HCT116 (cell line): ENCODE data around the gene SIK3. TPM values are rescaled to one million over a fixed set of nuclear protein-coding genes. Genes with fewer than 3 reads are reported as not detected.

Experiments used
- ATAC-seq: fragments of 200-7000 bp; cut with Tn5 transposase; 2 replicates; pipeline ENCODE4 v1.9.1; 2020; ENCODE audit warnings: mild to moderate bottlenecking, moderate library complexity
- BruUV-seq: library from RNA; stranded (reverse); fragments of 400-500 nt; replicated peaks from 2 replicates; lab custom pipeline; 2021; lab: Mats Ljungman, UMichigan
- CTCF ChIA-PET: fragments of 300-600 bp; sonication (Branson Sonifier 250); formaldehyde crosslinking; loops from one replicate; lab custom pipeline; 2021; ENCODE audit warnings: antibody characterized with exemption; lab: Charles Lee
- POLR2A ChIA-PET: fragments of 300-600, 350-600 bp; sonication (Branson Sonifier 250); formaldehyde crosslinking; loops from one replicate; lab custom pipeline; 2021; ENCODE audit warnings: antibody characterized with exemption; lab: Charles Lee
- RAD21 ChIA-PET, 2 experiments: fragments of 300-600 bp; sonication (Branson Sonifier 250); formaldehyde crosslinking; loops; one replicate each; lab custom pipeline; 2023; ENCODE audit warnings: low total read pairs in 2 of 2; ENCODE audit not compliant: uncharacterized antibody in 2 of 2, unreplicated experiment in 2 of 2, low non-redundant PET in 1 of 2; lab: Charles Lee
- DNase-seq: peaks from one replicate; pipeline ENCODE4 v3.0.0-alpha.2; 2010; ENCODE audit warnings: low read depth, low spot score
- H2AFZ ChIP-seq: fragments of 200-600 bp; shearing (Covaris generic), sonication (generic); 2 replicates; pipeline ENCODE4 v1.6.1; 2017; ENCODE audit warnings: low read depth, mixed run types, mixed read lengths, antibody characterized with exemption, low read length; ENCODE audit not compliant: poor library complexity, severe bottlenecking
- H3K27ac ChIP-seq: 2 replicates; pipeline ENCODE4 v1.5.1; 2012; ENCODE audit warnings: low read depth, low read length
- H3K27me3 ChIP-seq: fragments of 200-600 bp; sonication (generic); 2 replicates; pipeline ENCODE4 v1.6.1; 2016; ENCODE audit warnings: mixed run types, low read length, mixed read lengths; ENCODE audit not compliant: insufficient read depth
- H3K36me3 ChIP-seq, 2 experiments: fragments of 200-500 bp in 1 of 2; fragments of 200-600 bp in 1 of 2; sonication (Bioruptor generic) in 1 of 2; sonication (generic) in 1 of 2; 2 replicates each; pipeline versions ENCODE4 v1.5.1 to v1.6.1; 2014 to 2016; ENCODE audit warnings: low read length in 2 of 2, inconsistent platforms in 1 of 2, mixed read lengths in 1 of 2, mixed run types in 1 of 2; ENCODE audit not compliant: insufficient read depth in 2 of 2, control insufficient read depth in 1 of 2
- H3K4me1 ChIP-seq, 2 experiments: fragments of 200-600 bp in 1 of 2; sonication (generic) in 1 of 2; 2 replicates each; pipeline versions ENCODE4 v1.5.1 to v1.6.1; 2012 to 2017; ENCODE audit warnings: low read length in 2 of 2, inconsistent platforms in 1 of 2, mild to moderate bottlenecking in 1 of 2, mixed read lengths in 1 of 2, mixed run types in 1 of 2, moderate library complexity in 1 of 2; ENCODE audit not compliant: insufficient read depth in 2 of 2, control insufficient read depth in 1 of 2
- H3K4me2 ChIP-seq: fragments of 200-600 bp; sonication (generic); 2 replicates; pipeline ENCODE4 v1.6.1; 2017; ENCODE audit warnings: mixed run types, low read length, mixed read lengths
- H3K4me3 ChIP-seq, 2 experiments: fragments of 200-600 bp in 1 of 2; sonication (generic) in 1 of 2; replicated peaks in 1 of 2; 2 replicates each; pipeline ENCODE4 v1.5.1; 2011 to 2016; ENCODE audit warnings: low read length in 2 of 2, control low read depth in 1 of 2, low read depth in 1 of 2, mild to moderate bottlenecking in 1 of 2, mixed read lengths in 1 of 2, mixed run types in 1 of 2
- H3K79me2 ChIP-seq: fragments of 200-600 bp; sonication (generic); 2 replicates; pipeline ENCODE4 v1.6.1; 2017; ENCODE audit warnings: mild to moderate bottlenecking, mixed run types, low read length, moderate library complexity, mixed read lengths; ENCODE audit not compliant: insufficient read depth
- H3K9ac ChIP-seq: fragments of 200-600 bp; sonication (generic); 2 replicates; pipeline ENCODE4 v1.6.1; 2016; ENCODE audit warnings: low read length, mixed read lengths
- H3K9me2 ChIP-seq: fragments of 200-600 bp; sonication (generic), shearing (Covaris generic); 2 replicates; pipeline ENCODE4 v1.6.1; 2017; ENCODE audit warnings: mixed run types, mild to moderate bottlenecking, moderate library complexity; ENCODE audit not compliant: insufficient read depth
- H3K9me3 ChIP-seq, 2 experiments: fragments of 200-500 bp in 1 of 2; fragments of 200-600 bp in 1 of 2; sonication (Bioruptor generic) in 1 of 2; sonication (generic) in 1 of 2; 2 replicates each; pipeline ENCODE4 v1.6.1; 2014 to 2017; ENCODE audit warnings: low read length in 2 of 2, mixed read lengths in 2 of 2, inconsistent platforms in 1 of 2, low read depth in 1 of 2, mild to moderate bottlenecking in 1 of 2, mixed run types in 1 of 2, moderate library complexity in 1 of 2; ENCODE audit not compliant: control insufficient read depth in 1 of 2, insufficient read depth in 1 of 2
- H4K20me1 ChIP-seq: fragments of 200-600 bp; sonication (generic), shearing (Covaris generic); 2 replicates; pipeline ENCODE4 v1.6.1; 2017; ENCODE audit warnings: mixed run types, mild to moderate bottlenecking, moderate library complexity; ENCODE audit not compliant: insufficient read depth
- CBX3 ChIP-seq: IDR thresholded peaks from 2 replicates; pipeline ENCODE4 v1.6.1; 2012; ENCODE audit warnings: low read depth
- EZH2phosphoT487 ChIP-seq: fragments of 200-600 bp; IDR thresholded peaks from 2 replicates; pipeline ENCODE4 v1.6.1; 2018; ENCODE audit warnings: antibody characterized with exemption, borderline replicate concordance
- SIN3A ChIP-seq: IDR thresholded peaks from 2 replicates; pipeline ENCODE4 v1.6.1; 2012; ENCODE audit warnings: low read depth
- SRF ChIP-seq: IDR thresholded peaks from 2 replicates; pipeline ENCODE4 v1.6.1; 2012; ENCODE audit warnings: low read depth
- TCF7L2 ChIP-seq: IDR thresholded peaks from 2 replicates; pipeline ENCODE4 v1.7.0; 2011; ENCODE audit warnings: borderline replicate concordance, inconsistent platforms; ENCODE audit not compliant: insufficient read depth, insufficient read length; ENCODE audit errors: extremely low read depth
- ZFX ChIP-seq: fragments of 450-650 bp; IDR thresholded peaks from 2 replicates; pipeline ENCODE4 v1.6.1; 2017
- intact Hi-C: fragments of 100-400 bp; cut with micrococcal nuclease; formaldehyde crosslinking; loops from 2 replicates; pipeline ENCODE4 v1.10.0; 2022
- total RNA-seq: library from RNA; stranded (reverse); gene quantifications from one replicate; pipeline ENCODE4 v1.2.1, GENCODE V29; 2021; ENCODE audit not compliant: unreplicated experiment
- TF ChIP-seq, protein P1 (sequence below): IDR thresholded peaks from 2 replicates; pipeline ENCODE4 v1.6.1; 2012
- TF ChIP-seq, protein P2 (sequence below), 3 experiments: fragments of 200-600 bp in 1 of 3; sonication (generic) in 1 of 3; IDR thresholded peaks in 2 of 3; conservative IDR thresholded peaks in 1 of 3; 2 replicates each; pipeline ENCODE4 v1.5.1; 2012 to 2017; ENCODE audit warnings: low read depth in 2 of 3, low read length in 2 of 3, antibody characterized with exemption in 1 of 3, borderline replicate concordance in 1 of 3, control low read depth in 1 of 3, mild to moderate bottlenecking in 1 of 3, mixed read lengths in 1 of 3, mixed run types in 1 of 3, moderate library complexity in 1 of 3; ENCODE audit not compliant: insufficient read depth in 1 of 3
- TF ChIP-seq, protein P3 (sequence below): IDR thresholded peaks from 2 replicates; pipeline ENCODE4 v1.6.1; 2012; ENCODE audit warnings: low read depth

Gene SIK3
- total RNA-seq, 1 experiment from 2014 or later: 21.0 TPM

DNA sequence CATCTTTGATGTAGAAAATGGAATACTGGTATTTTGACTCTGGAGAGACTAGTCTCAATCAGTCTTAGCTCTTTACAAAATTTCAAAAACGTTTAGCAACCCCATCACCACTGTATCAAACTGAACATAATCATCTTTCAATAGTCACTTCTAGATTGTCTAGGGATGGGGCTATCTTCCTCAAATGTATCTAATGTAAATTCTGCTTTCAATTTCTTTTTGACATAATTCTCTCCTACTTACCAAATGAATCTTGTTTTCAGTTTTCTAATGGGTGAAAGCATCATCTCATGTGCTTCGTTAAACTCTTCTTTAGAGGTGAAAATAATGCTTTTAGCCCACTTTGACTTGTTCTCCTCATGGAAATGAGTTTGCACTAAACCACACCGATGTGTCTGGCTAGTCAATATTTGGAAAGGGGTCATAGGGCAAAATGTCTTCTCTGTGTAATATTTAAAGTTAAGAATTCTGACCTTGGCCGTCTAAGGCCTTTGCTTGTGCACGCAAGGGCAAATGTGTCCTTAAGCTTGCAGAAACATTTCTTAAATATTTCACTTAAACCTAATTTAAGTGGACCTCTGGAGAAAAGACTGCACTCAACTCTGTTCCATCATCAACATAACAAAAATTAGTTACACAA lies 5.2 kb downstream of the SIK3 start:
- DNase-seq (no peak), ATAC-seq (no peak)
- BruUV-seq: TSS peak; percentile 1
- peaks cover 95% of the 10 kb centered on the region for H3K79me2 ChIP-seq
- H3K27ac ChIP-seq: no peak overlapping the region
- H2AFZ ChIP-seq: no peak overlapping the region
- H3K4me3 ChIP-seq: no peak overlapping the region
- intact Hi-C loops: no loop called here
- ChIA-PET RAD21 (no interaction called here), CTCF (no interaction called here), POLR2A (no interaction called here)
- H3K4me2 ChIP-seq: no peak overlapping the region
- 0 out of 2 replicates have a peak, but pooled peaks cover 9% of the 10 kb centered on the region for H4K20me1 ChIP-seq
- no peaks in the 10 kb centered on the region for H3K9me3 ChIP-seq
- no peaks in the 10 kb centered on the region for H3K9me2 ChIP-seq
- peaks cover 17 to 52% of the 10 kb centered on the region in 2 experiments for H3K4me1 ChIP-seq
- no peaks in the 10 kb centered on the region for H3K27me3 ChIP-seq
- H3K9ac ChIP-seq: no peak overlapping the region
- no peaks in the 10 kb centered on the region for H3K36me3 ChIP-seq
- TF ChIP-seq, protein P1, sequence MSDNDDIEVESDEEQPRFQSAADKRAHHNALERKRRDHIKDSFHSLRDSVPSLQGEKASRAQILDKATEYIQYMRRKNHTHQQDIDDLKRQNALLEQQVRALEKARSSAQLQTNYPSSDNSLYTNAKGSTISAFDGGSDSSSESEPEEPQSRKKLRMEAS: no peak
- TF ChIP-seq SIN3A (no peak), SRF (no peak), CBX3 (no peak), EZH2phosphoT487 (no peak), TCF7L2 (no peak), ZFX (no peak)
- TF ChIP-seq, protein P2, sequence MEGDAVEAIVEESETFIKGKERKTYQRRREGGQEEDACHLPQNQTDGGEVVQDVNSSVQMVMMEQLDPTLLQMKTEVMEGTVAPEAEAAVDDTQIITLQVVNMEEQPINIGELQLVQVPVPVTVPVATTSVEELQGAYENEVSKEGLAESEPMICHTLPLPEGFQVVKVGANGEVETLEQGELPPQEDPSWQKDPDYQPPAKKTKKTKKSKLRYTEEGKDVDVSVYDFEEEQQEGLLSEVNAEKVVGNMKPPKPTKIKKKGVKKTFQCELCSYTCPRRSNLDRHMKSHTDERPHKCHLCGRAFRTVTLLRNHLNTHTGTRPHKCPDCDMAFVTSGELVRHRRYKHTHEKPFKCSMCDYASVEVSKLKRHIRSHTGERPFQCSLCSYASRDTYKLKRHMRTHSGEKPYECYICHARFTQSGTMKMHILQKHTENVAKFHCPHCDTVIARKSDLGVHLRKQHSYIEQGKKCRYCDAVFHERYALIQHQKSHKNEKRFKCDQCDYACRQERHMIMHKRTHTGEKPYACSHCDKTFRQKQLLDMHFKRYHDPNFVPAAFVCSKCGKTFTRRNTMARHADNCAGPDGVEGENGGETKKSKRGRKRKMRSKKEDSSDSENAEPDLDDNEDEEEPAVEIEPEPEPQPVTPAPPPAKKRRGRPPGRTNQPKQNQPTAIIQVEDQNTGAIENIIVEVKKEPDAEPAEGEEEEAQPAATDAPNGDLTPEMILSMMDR (IDR thresholded peaks at IDR 0.05 in 2 of 3, conservative IDR thresholded peaks at IDR 0.05 in 1 of 3; ENCODE audit: borderline replicate concordance in 1 of 3, insufficient read depth in 1 of 3, low read depth in 2 of 3, low read length in 2 of 3): no peak
- TF ChIP-seq, protein P3, sequence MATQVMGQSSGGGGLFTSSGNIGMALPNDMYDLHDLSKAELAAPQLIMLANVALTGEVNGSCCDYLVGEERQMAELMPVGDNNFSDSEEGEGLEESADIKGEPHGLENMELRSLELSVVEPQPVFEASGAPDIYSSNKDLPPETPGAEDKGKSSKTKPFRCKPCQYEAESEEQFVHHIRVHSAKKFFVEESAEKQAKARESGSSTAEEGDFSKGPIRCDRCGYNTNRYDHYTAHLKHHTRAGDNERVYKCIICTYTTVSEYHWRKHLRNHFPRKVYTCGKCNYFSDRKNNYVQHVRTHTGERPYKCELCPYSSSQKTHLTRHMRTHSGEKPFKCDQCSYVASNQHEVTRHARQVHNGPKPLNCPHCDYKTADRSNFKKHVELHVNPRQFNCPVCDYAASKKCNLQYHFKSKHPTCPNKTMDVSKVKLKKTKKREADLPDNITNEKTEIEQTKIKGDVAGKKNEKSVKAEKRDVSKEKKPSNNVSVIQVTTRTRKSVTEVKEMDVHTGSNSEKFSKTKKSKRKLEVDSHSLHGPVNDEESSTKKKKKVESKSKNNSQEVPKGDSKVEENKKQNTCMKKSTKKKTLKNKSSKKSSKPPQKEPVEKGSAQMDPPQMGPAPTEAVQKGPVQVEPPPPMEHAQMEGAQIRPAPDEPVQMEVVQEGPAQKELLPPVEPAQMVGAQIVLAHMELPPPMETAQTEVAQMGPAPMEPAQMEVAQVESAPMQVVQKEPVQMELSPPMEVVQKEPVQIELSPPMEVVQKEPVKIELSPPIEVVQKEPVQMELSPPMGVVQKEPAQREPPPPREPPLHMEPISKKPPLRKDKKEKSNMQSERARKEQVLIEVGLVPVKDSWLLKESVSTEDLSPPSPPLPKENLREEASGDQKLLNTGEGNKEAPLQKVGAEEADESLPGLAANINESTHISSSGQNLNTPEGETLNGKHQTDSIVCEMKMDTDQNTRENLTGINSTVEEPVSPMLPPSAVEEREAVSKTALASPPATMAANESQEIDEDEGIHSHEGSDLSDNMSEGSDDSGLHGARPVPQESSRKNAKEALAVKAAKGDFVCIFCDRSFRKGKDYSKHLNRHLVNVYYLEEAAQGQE: no peak
